ENCODE data around the gene ABI2.
"Not testable (repeated sequence)": the region's sequence is repeated elsewhere in the genome, so short reads cannot be mapped to it uniquely, and the experiment has no call there.

ABI2 gene

DNA sequence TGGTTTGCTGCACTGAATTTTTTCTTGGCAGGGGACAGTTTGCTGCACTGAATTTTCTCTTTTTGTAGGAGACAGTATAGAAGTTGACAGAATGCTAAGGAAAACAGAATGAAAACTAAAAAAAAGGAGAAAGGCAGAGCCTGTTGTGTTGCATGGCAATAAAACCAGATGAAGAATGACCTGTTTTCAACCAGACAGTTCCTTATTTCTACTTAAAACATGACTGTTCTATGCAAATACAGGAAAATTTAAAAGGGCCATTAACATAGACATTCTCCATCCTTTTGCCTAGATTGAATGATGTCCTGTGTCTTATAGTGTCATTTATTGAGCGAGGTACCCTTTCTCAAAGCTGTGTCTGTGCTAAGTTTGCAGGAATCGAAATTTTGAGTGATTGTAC lies 33.3 kb downstream of the ABI2 start:
- Histone ChIP-seq H3K4me3 (ENCODE audit: low read depth, low read length) (no peak overlapping the region), H3K4me1 (ENCODE audit: control insufficient read depth, insufficient read depth, low read length) (peaks cover 4% of the 10 kb centered on the region), H3K27me3 (ENCODE audit: control insufficient read depth, insufficient read depth, low read length) (no peaks in the 10 kb centered on the region), H3K36me3 (ENCODE audit: control insufficient read depth, insufficient read depth, low read length) (no peaks in the 10 kb centered on the region), H3K9ac (ENCODE audit: low read depth, low read length) (no peak overlapping the region), H3K9me3 (ENCODE audit: control insufficient read depth, insufficient read depth, low read length) (no peaks in the 10 kb centered on the region)

- Histone ChIP-seq H3K36me3 (ENCODE audit: control insufficient read depth, insufficient read depth, low read length) (no peaks in the 10 kb centered on the region), H3K4me3 (ENCODE audit: low read depth, low read length) (no peak overlapping the region), H3K4me1 (ENCODE audit: control insufficient read depth, insufficient read depth, low read length) (peaks cover 4% of the 10 kb centered on the region), H3K9me3 (ENCODE audit: control insufficient read depth, insufficient read depth, low read length) (no peaks in the 10 kb centered on the region), H3K9ac (ENCODE audit: low read depth, low read length) (no peak overlapping the region), H3K27me3 (ENCODE audit: control insufficient read depth, insufficient read depth, low read length) (no peaks in the 10 kb centered on the region)
Measured at GRCh38 chr2:203361922-203362321, 33.7 kb downstream of the ABI2 start.

DNA sequence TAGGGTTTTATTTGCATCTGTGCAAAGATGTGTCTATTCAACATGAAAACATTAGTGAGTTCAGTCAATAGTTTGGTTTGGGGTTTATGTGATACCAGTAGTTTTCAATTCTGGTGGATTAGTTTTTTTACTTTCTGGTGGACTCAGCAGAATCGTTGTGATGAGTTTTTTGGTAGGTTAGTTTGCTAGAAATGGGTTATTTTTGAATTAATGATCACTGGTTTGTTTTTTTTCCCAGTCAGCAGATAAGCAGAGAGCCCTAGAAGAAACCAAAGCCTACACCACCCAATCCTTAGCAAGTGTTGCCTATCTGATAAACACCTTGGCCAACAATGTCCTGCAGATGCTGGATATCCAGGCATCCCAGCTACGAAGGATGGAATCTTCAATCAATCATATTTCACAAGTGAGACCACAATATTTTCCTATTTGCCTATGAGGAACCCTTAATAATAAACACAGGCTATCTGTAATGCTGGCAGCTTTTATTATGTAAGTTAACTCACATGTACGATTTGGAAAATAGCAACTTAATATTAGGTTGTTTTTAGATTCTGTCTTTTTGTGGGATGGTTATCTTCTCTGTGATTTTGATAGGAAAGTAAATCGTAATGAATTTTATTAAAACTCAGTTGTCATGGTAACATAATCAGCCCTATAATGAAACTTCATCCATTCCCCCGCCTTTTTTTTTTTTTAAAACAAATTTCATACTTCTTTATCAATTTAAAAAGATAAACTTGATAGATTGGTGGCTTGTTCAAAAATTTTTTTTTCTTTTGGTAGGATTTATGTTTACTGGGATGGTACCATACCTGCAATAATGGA lies 38.7 kb downstream of the ABI2 start:
- no peak overlapping the region for H3K9ac ChIP-seq (ENCODE audit: low read depth, low read length)
- no peaks in the 10 kb centered on the region for H3K36me3 ChIP-seq (ENCODE audit: control insufficient read depth, insufficient read depth, low read length)
- no peaks in the 10 kb centered on the region for H3K27me3 ChIP-seq (ENCODE audit: control insufficient read depth, insufficient read depth, low read length)
- no peak overlapping the region for H3K4me3 ChIP-seq (ENCODE audit: low read depth, low read length)
- no peaks in the 10 kb centered on the region for H3K9me3 ChIP-seq (ENCODE audit: control insufficient read depth, insufficient read depth, low read length)
- H3K4me1 ChIP-seq (ENCODE audit: control insufficient read depth, insufficient read depth, low read length), result no peaks in the 10 kb centered on the region

GRCh38 chr2:203372706-203373105 lies 44.5 kb downstream of the ABI2 start:
- H3K27me3 ChIP-seq (ENCODE audit: control insufficient read depth, insufficient read depth, low read length); H3K4me1 ChIP-seq (ENCODE audit: control insufficient read depth, insufficient read depth, low read length); H3K4me3 ChIP-seq (ENCODE audit: low read depth, low read length); H3K9me3 ChIP-seq (ENCODE audit: control insufficient read depth, insufficient read depth, low read length); H3K9ac ChIP-seq (ENCODE audit: low read depth, low read length); H3K36me3 ChIP-seq (ENCODE audit: control insufficient read depth, insufficient read depth, low read length): not testable (repeated sequence)

DNA sequence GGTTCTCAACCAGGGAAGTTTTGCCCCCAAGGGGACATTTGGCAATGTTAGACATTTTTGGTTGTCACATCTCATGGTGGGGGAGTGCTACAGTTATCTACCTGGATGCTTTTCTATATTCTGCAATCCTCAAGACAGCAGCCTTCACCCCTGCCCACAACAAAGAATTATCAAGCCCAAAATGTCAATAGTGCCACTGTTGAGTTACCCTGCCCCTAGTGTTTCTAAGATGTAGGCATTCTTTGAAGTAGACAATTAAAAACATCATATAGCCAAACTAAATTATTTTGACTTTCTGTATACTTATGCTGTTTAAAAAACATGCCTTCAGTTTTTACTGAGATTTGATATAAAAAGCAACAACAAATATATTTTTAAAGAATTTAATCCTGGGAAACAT lies 48.0 kb downstream of the ABI2 start:
- no peaks in the 10 kb centered on the region for H3K36me3 ChIP-seq (ENCODE audit: control insufficient read depth, insufficient read depth, low read length)
- H3K4me1 ChIP-seq (ENCODE audit: control insufficient read depth, insufficient read depth, low read length), result no peaks in the 10 kb centered on the region
- H3K27me3 ChIP-seq (ENCODE audit: control insufficient read depth, insufficient read depth, low read length), result no peaks in the 10 kb centered on the region
- no peak overlapping the region for H3K4me3 ChIP-seq (ENCODE audit: low read depth, low read length)
- no peaks in the 10 kb centered on the region for H3K9me3 ChIP-seq (ENCODE audit: control insufficient read depth, insufficient read depth, low read length)
- no peak overlapping the region for H3K9ac ChIP-seq (ENCODE audit: low read depth, low read length)

DNA sequence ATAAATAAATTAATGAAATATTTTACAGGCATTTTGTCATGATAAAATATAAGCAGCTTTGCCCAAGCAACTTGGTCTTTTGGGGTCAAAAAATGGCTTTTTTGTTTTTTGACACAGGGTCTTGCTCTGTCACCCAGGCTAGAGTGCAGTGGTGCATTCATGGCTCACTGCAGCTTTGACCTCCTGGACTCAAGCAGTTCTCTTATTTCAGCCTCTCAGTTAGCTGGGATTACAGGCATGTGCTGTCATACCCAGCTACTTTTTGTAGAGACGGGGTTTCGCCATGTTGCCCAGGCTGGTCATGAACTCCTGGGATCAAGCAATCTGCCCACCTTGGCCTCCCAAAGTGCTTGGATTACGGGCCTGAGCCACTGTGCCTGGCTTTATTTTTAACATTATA lies 51.0 kb downstream of the ABI2 start:
- H3K27me3 ChIP-seq (ENCODE audit: control insufficient read depth, insufficient read depth, low read length), result no peaks in the 10 kb centered on the region
- H3K4me1 ChIP-seq (ENCODE audit: control insufficient read depth, insufficient read depth, low read length), result no peaks in the 10 kb centered on the region
- no peaks in the 10 kb centered on the region for H3K36me3 ChIP-seq (ENCODE audit: control insufficient read depth, insufficient read depth, low read length)
- H3K9ac ChIP-seq (ENCODE audit: low read depth, low read length), result no peak overlapping the region
- no peak overlapping the region for H3K4me3 ChIP-seq (ENCODE audit: low read depth, low read length)
- no peaks in the 10 kb centered on the region for H3K9me3 ChIP-seq (ENCODE audit: control insufficient read depth, insufficient read depth, low read length)

DNA sequence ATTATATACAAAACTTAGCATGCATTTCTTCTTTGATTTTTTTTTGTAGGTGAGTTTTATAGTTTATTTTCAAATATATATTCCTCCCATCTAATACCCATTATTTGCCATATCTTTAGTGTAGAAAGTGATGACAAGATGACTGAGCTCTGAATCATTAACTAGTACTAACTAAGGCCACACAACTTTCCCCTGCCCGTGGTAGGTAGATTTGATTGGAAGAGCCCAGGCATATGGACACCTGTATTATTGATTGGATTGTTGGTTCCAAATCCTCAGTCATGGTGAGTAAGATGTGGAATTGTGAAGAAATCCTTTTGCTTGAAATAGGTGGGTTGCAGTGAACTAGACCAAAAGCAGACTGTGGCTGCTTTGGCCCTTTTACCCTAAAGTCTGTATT lies 54.8 kb downstream of the ABI2 start:
- Histone ChIP-seq H3K4me3 (ENCODE audit: low read depth, low read length) (no peak overlapping the region), H3K36me3 (ENCODE audit: control insufficient read depth, insufficient read depth, low read length) (no peaks in the 10 kb centered on the region), H3K9ac (ENCODE audit: low read depth, low read length) (no peak overlapping the region), H3K9me3 (ENCODE audit: control insufficient read depth, insufficient read depth, low read length) (no peaks in the 10 kb centered on the region), H3K27me3 (ENCODE audit: control insufficient read depth, insufficient read depth, low read length) (no peaks in the 10 kb centered on the region), H3K4me1 (ENCODE audit: control insufficient read depth, insufficient read depth, low read length) (no peaks in the 10 kb centered on the region)

GRCh38 chr2:203388153-203388552 lies 60.0 kb downstream of the ABI2 start:
- H3K36me3 ChIP-seq (ENCODE audit: control insufficient read depth, insufficient read depth, low read length); H3K4me3 ChIP-seq (ENCODE audit: low read depth, low read length); H3K9ac ChIP-seq (ENCODE audit: low read depth, low read length); H3K27me3 ChIP-seq (ENCODE audit: control insufficient read depth, insufficient read depth, low read length); H3K4me1 ChIP-seq (ENCODE audit: control insufficient read depth, insufficient read depth, low read length); H3K9me3 ChIP-seq (ENCODE audit: control insufficient read depth, insufficient read depth, low read length): not testable (repeated sequence)

- no peaks in the 10 kb centered on the region for H3K4me1 ChIP-seq (ENCODE audit: control insufficient read depth, insufficient read depth, low read length)
- no peaks in the 10 kb centered on the region for H3K27me3 ChIP-seq (ENCODE audit: control insufficient read depth, insufficient read depth, low read length)
- no peak overlapping the region for H3K4me3 ChIP-seq (ENCODE audit: low read depth, low read length)
- no peaks in the 10 kb centered on the region for H3K36me3 ChIP-seq (ENCODE audit: control insufficient read depth, insufficient read depth, low read length)
- no peak overlapping the region for H3K9ac ChIP-seq (ENCODE audit: low read depth, low read length)
- H3K9me3 ChIP-seq (ENCODE audit: control insufficient read depth, insufficient read depth, low read length), result no peaks in the 10 kb centered on the region
Measured at GRCh38 chr2:203394519-203395227, 66.5 kb downstream of the ABI2 start.

- Histone ChIP-seq H3K27me3 (ENCODE audit: control insufficient read depth, insufficient read depth, low read length) (no peaks in the 10 kb centered on the region), H3K4me1 (ENCODE audit: control insufficient read depth, insufficient read depth, low read length) (no peaks in the 10 kb centered on the region), H3K4me3 (ENCODE audit: low read depth, low read length) (no peak overlapping the region), H3K9ac (ENCODE audit: low read depth, low read length) (no peak overlapping the region), H3K9me3 (ENCODE audit: control insufficient read depth, insufficient read depth, low read length) (no peaks in the 10 kb centered on the region), H3K36me3 (ENCODE audit: control insufficient read depth, insufficient read depth, low read length) (no peaks in the 10 kb centered on the region)
Measured at GRCh38 chr2:203395858-203396257, 67.7 kb downstream of the ABI2 start.

GRCh38 chr2:203396667-203397066 lies 68.5 kb downstream of the ABI2 start:
- no peaks in the 10 kb centered on the region for H3K9me3 ChIP-seq (ENCODE audit: control insufficient read depth, insufficient read depth, low read length)
- H3K36me3 ChIP-seq (ENCODE audit: control insufficient read depth, insufficient read depth, low read length), result no peaks in the 10 kb centered on the region
- no peaks in the 10 kb centered on the region for H3K27me3 ChIP-seq (ENCODE audit: control insufficient read depth, insufficient read depth, low read length)
- no peak overlapping the region for H3K9ac ChIP-seq (ENCODE audit: low read depth, low read length)
- no peak overlapping the region for H3K4me3 ChIP-seq (ENCODE audit: low read depth, low read length)
- no peaks in the 10 kb centered on the region for H3K4me1 ChIP-seq (ENCODE audit: control insufficient read depth, insufficient read depth, low read length)

- no peak overlapping the region for H3K4me3 ChIP-seq (ENCODE audit: low read depth, low read length)
- H3K4me1 ChIP-seq (ENCODE audit: control insufficient read depth, insufficient read depth, low read length), result no peaks in the 10 kb centered on the region
- peaks cover under 1% of the 10 kb centered on the region for H3K36me3 ChIP-seq (ENCODE audit: control insufficient read depth, insufficient read depth, low read length)
- no peaks in the 10 kb centered on the region for H3K27me3 ChIP-seq (ENCODE audit: control insufficient read depth, insufficient read depth, low read length)
- H3K9ac ChIP-seq (ENCODE audit: low read depth, low read length), result no peak overlapping the region
- no peaks in the 10 kb centered on the region for H3K9me3 ChIP-seq (ENCODE audit: control insufficient read depth, insufficient read depth, low read length)
Measured at GRCh38 chr2:203399031-203399430, 70.8 kb downstream of the ABI2 start.

All from iPS-15b (cell line).